Measurements from ENCODE around the gene SBF2.

DNA sequence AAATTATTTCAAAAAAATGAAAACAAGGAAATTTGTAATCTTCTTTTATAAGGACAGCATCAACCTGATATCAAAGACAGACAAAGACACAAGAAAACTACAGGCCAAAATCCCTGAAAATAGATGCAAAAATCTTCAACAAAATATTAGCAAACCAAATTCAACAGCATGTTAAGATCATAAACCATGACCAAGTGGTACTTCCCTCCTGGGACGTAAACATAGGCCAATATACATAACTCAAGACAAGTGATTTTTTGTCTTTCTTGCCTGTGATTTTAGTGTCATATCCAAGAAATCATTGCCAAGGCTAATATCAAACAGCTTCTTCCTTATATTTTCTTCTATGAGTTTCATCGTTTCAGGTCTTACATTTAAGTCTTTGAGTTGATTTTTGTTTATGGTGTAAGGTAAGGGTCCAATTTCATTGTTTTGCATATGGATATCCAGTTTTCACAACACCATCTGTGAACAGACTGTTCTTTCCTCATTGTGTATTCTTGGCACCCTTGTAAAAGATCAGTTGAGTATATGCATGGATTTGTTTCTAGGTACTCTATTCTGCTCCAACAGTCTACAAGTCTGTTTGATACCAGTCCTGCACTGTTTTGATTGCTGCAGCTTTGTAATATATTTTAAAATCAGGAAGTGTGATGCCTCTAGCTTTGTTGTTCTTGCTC, 50.0 kb downstream of the SBF2 start:
- no peak for TF ChIP-seq POLR2A (IDR thresholded peaks at IDR 0.05; ENCODE audit: low read depth, low read length)
- TF ChIP-seq CTCF (IDR thresholded peaks at IDR 0.05; ENCODE audit: extremely low read depth in 1 of 2, insufficient read depth in 1 of 2, low read depth in 1 of 2, low read length in 2 of 2): no peak
- TF ChIP-seq, protein P1, sequence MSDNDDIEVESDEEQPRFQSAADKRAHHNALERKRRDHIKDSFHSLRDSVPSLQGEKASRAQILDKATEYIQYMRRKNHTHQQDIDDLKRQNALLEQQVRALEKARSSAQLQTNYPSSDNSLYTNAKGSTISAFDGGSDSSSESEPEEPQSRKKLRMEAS (IDR thresholded peaks at IDR 0.05; ENCODE audit: insufficient read depth, insufficient read length): no peak
